GM19239 (cell line): ENCODE results near the gene DCP1B.

Source experiments
- DNase-seq: peaks from one replicate; pipeline ENCODE4 v3.0.0; 2011; ENCODE audit warnings: low spot score; ENCODE audit not compliant: insufficient read length
- FAIRE-seq: peaks from 2 replicates; lab custom pipeline; 2011; peaks lifted over from hg19 to GRCh38; lab: Jason Lieb, UNC

Gene DCP1B

GRCh38 chr12:2018391-2018790 lies 14.1 kb upstream of the DCP1B start:
- DNase-seq, result no peak
- no peak for FAIRE-seq

DNA sequence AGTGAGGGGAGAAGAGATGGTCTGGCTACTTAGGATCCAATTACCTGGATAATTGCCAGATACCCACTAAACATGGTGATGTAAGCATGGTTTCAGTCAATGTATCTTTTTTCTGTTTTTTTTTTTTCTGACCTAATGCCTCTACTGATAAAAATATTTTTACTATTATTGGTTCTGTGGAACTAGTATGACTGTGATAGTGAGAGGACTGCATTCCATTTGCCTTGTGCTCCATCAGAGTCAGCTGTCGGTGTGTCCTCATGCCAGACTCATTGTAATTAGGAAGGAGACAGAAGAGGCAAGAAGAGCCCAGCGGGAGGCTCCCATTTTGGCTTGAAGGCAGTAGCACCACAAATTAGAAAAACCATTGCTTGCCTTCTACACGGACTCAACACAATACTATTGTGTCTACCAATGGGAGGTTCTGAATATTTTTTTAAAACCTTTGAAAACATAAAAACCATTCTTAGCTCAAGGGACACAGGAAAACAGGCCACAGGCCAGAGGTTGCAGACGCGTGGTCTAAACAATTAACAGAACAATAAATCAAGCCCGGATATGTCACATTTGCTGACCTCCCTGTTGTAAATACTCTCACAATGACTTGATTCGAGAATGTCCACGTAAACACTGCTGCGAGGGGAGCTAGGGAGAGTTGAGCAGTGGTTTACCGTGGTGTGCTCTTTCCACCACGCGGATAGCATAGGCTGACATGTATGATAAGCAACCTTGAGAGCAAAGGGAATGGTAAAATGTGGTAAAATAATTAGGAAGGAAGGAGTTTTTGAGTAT lies 13.5 kb upstream of the DCP1B start:
- FAIRE-seq (no peak), DNase-seq (no peak)

GRCh38 chr12:2016862-2017545 lies 12.7 kb upstream of the DCP1B start:
- no peak for FAIRE-seq
- no peak for DNase-seq

GRCh38 chr12:2014231-2014630 lies 10.0 kb upstream of the DCP1B start:
- no peak for DNase-seq
- no peak for FAIRE-seq

DNA sequence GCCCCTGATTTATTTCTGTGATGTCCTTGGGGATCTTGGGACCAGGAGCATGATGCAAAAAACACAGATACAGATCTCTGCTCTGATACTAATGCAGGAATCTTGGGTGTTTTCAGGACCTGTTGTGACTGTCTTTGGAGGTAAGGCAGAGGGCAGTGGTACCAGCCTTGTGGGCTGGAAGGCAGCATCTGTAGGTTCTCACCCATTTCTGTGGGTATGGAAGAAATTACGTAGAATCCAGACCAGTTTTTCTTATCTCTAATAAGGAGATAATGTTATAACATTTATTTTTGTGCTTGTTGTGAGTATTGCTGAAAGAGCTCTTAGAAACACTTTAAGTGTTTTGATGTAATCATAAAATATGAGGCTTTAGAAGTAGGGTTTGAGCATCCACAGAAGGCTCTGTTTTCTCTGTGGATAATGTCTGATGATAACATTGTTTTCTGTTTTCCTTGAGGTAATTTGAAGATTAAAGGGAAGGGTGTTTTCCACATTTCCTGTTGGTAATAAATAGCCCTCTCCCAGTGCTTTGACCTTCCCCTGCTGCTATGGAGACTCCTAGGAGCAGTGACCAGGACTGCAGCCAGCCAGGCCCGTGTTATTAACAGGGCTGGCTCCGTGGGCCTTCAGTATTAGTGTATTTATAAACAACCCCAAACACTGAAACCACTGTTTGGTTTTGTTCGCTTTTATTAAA lies 9.4 kb upstream of the DCP1B start:
- FAIRE-seq, result no peak
- no peak for DNase-seq

DNA sequence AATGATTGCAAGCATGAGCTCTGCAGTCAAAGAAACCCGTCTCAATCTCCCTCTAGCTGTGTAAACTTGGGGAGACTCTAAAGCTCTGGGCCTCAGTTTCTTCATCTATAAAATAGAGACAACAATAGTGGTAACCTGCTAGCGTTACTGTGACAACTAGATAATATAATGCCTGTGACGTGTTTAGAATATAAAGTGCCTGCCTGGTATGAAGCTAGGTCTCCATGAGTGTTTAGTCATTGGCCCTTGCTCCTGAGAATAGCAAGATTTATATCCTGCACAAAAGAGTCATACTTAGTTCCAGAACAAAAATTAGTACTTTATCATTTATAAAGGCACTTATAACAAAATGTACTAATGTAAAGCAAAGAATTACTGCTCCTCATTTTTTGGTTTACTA lies 8.8 kb upstream of the DCP1B start:
- FAIRE-seq, result no peak

DNA sequence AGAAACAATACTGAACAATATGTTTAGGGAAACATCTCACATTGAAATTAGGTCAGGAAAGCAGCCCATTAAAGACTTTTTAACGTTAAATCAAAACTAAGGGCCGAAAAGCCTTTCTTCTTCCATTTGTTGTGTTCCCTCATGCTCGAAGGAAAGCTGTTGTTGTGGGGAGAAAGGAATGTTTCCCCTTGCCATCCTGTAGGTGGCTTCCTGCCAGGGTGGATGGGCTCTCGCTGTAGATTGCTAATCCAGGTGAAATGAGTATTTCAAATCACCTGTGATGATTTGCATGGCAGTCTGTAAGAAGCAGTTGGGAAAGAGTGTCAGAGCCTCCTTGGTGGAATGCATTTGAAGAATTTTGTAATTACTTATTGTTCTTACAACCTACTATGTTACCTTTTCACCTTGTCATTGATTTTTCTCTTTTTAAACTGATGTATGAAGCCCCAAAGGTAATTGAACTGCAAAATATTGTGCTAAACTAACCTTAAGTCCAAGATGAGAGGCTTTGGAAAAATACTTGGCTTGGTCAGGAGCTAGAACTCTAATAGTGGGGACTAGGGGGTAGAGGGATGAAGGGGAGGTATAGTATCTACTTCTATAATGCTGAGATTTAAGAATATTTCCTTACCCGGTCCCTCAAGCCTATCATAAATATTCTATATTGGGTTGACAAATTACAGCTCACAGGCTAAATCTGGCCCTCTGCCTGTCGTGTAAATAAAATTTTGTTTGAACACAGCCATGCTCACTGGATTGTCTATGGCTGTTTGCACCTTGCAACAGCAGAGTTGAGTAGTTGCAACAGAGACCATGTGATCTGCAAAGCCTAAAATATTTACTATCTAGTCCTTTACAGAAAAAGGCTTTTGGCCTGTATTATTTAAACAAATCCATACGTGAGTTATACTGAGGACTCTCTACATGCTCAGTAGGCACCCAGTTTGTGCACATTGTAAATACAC lies 7.7 kb upstream of the DCP1B start:
- DNase-seq (no peak), FAIRE-seq (no peak)

More for the DNA sequence above, 8.8 kb upstream of the DCP1B start:
- no peak for DNase-seq

DNA sequence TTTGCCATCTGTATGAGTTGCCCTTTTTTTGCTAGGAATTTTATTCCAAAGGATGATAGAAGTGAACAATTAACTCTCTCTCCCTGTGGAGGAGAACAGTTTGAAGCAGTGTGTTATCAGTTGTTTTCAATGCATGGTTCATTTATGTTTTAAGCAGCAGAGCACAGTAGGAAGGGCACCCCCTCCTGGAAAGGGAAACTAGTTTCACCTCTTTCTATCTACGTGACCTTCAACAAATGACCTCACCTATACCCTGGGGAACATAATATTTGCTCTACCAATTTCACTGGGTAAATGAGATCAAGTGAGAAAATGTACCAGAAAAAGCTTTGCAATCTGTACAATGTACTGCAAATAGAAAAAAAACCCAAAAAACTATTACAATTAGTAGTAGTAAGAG lies 5.4 kb upstream of the DCP1B start:
- DNase-seq (no peak), FAIRE-seq (no peak)

- no peak for FAIRE-seq
- no peak for DNase-seq
Measured at GRCh38 chr12:2008677-2009076, 4.4 kb upstream of the DCP1B start.

DNA sequence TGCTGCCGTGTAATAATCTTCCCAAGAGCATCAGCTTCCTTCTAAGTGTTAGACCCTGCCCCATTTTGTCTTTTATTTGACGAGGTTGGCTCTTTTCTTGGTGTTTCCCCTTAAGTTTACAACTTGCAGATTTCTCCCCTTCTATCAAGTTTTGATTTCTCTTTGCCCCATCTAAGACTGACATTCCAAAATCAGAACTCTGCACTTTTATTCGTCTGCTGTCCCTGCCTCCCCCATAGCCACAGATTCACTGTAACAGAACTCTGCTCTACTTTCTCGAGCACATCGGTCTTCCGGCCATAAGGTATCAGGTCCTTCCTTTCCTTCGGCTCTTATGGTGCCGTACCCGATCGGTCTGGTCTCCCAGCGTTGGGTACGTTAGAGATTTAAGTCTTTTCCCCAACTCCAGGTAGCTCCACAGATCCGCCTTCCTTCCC lies 563 bp downstream of the DCP1B start:
- FAIRE-seq (peak; percentile 33), DNase-seq (no peak)

GRCh38 chr12:1995205-1995896 lies 8.9 kb downstream of the DCP1B start:
- FAIRE-seq (no peak), DNase-seq (no peak)

GRCh38 chr12:1994429-1995143 lies 9.7 kb downstream of the DCP1B start:
- DNase-seq (no peak), FAIRE-seq (no peak)

DNA sequence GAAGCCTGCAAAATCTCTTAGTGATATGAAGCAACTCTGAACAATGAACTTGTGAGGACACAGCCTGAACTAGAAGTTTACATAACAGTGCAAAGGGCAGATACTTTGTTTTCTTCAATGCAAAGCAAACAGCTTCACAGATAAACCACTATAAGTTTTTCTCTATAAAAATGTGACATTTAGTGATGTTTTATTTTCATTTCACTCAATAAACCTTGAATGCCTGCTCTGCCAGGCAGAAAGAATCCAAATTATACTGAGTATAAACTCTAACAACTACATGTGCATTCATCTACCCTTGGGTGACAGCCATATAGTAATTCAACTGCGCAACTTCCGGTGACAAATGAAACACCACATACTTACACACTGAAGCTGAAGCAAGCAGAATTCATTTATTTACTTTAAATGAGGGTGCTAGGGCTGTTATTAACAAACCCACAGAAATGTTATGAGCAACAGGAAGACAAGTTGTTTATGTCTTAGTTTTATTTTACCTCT lies 10.3 kb downstream of the DCP1B start:
- no peak for FAIRE-seq
- DNase-seq, result no peak

DNA sequence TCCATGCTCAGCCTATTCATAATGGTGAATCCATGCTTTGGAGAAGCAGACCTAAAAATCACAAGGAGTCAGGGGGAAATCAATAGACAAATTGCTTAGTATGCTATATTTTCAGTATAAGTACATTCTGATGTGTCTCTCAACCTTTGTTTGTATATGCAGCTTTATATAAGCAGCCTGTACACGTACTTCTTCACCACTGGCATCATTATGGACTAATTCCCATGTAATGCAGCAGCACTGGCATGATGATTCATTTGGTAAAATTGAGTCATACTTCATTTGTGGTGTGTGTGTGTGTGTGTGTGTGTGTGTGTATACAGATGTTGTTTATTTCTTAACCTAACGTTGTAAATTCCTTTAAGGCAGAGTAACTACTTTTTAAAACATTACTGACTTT lies 10.9 kb downstream of the DCP1B start:
- FAIRE-seq (no peak), DNase-seq (no peak)

- DNase-seq (no peak), FAIRE-seq (no peak)
Measured at GRCh38 chr12:1992732-1993131, 11.5 kb downstream of the DCP1B start.

DNA sequence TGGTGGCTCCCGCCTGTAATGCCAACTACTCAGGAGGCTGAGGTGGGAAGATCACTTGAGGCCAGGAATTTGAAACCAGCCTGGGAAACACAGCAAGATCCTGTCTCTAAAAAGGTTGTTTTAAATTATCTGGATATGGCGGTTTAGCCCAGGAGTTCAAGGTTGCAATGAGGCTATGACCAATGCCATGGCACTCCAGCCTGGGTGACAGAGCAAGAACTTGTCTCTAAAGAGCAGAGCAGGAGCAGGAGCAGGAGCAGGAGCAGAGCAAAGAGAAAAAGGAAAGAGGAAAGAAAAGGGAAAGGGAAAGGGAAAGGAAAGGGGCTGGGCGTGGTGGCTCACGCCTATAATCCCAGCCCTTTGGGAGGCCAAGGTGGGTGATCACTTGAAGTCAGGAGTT lies 15.1 kb downstream of the DCP1B start:
- no peak for DNase-seq
- FAIRE-seq, result no peak

- no peak for FAIRE-seq
- DNase-seq, result no peak
Measured at GRCh38 chr12:1984759-1985158, 19.5 kb downstream of the DCP1B start.

- FAIRE-seq, result no peak
- DNase-seq, result no peak
Measured at GRCh38 chr12:1980282-1980681, 24.0 kb downstream of the DCP1B start.
